ENCODE measurements around the gene SERPINA12.

DNA sequence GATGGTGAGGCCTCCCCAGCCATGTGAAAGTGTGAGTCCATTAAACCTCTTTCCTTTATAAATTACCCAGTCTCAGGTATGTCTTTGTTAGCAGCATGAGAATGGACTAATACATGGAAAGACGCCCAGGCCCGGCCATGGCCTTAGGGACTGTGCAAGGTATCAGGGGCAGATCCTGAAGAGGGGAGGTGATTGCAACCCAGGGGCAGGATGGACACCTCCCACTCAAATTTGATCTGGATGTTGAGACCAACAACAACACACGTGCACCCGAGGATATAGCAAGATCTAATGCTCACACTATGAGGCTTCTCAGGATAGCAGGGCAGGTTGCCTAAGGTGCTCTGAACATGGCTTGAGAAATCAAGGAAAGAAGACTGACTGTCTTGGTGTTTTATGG lies 38.5 kb upstream of the SERPINA12 start:
- TF ChIP-seq POLR2AphosphoS5 (IDR thresholded peaks at IDR 0.05; ENCODE audit: low read depth, low read length), result no peak
- TF ChIP-seq, protein P1, sequence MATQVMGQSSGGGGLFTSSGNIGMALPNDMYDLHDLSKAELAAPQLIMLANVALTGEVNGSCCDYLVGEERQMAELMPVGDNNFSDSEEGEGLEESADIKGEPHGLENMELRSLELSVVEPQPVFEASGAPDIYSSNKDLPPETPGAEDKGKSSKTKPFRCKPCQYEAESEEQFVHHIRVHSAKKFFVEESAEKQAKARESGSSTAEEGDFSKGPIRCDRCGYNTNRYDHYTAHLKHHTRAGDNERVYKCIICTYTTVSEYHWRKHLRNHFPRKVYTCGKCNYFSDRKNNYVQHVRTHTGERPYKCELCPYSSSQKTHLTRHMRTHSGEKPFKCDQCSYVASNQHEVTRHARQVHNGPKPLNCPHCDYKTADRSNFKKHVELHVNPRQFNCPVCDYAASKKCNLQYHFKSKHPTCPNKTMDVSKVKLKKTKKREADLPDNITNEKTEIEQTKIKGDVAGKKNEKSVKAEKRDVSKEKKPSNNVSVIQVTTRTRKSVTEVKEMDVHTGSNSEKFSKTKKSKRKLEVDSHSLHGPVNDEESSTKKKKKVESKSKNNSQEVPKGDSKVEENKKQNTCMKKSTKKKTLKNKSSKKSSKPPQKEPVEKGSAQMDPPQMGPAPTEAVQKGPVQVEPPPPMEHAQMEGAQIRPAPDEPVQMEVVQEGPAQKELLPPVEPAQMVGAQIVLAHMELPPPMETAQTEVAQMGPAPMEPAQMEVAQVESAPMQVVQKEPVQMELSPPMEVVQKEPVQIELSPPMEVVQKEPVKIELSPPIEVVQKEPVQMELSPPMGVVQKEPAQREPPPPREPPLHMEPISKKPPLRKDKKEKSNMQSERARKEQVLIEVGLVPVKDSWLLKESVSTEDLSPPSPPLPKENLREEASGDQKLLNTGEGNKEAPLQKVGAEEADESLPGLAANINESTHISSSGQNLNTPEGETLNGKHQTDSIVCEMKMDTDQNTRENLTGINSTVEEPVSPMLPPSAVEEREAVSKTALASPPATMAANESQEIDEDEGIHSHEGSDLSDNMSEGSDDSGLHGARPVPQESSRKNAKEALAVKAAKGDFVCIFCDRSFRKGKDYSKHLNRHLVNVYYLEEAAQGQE (IDR thresholded peaks at IDR 0.05; ENCODE audit: insufficient read depth in 1 of 2, low read depth in 2 of 2, low read length in 2 of 2), result no peak
- TF ChIP-seq SIN3A (IDR thresholded peaks at IDR 0.05; ENCODE audit: borderline replicate concordance, insufficient read depth, low read length), result no peak
- TF ChIP-seq TAF1 (IDR thresholded peaks at IDR 0.05; ENCODE audit: borderline replicate concordance, insufficient read depth, low read length), result no peak
